ENCODE measurements around the gene ERBIN.
"Not testable (repeated sequence)": the region's sequence is repeated elsewhere in the genome, so short reads cannot be mapped to it uniquely, and the experiment has no call there.

Gene ERBIN

GRCh38 chr5:65969539-65970393 is 43.4 kb downstream of the ERBIN start:
- H3K9me3 ChIP-seq (replicated peaks; ENCODE audit: low read length), result no peaks in the 10 kb centered on the region
- H3K4me1 ChIP-seq (ENCODE audit: control insufficient read depth, insufficient read depth, low read length), result peaks cover 27% of the 10 kb centered on the region
- H3K9ac ChIP-seq (ENCODE audit: low read depth, low read length), result no peak overlapping the region
- H3K4me2 ChIP-seq (ENCODE audit: low read length), result peak overlapping the region; percentile 57
- peaks cover 4% of the 10 kb centered on the region for H3K36me3 ChIP-seq (ENCODE audit: insufficient read depth, low read length)
- H3K27me3 ChIP-seq (ENCODE audit: control insufficient read depth, insufficient read depth, low read length), result no peaks in the 10 kb centered on the region
- no peak overlapping the region for H3K4me3 ChIP-seq (ENCODE audit: low read length)

DNA sequence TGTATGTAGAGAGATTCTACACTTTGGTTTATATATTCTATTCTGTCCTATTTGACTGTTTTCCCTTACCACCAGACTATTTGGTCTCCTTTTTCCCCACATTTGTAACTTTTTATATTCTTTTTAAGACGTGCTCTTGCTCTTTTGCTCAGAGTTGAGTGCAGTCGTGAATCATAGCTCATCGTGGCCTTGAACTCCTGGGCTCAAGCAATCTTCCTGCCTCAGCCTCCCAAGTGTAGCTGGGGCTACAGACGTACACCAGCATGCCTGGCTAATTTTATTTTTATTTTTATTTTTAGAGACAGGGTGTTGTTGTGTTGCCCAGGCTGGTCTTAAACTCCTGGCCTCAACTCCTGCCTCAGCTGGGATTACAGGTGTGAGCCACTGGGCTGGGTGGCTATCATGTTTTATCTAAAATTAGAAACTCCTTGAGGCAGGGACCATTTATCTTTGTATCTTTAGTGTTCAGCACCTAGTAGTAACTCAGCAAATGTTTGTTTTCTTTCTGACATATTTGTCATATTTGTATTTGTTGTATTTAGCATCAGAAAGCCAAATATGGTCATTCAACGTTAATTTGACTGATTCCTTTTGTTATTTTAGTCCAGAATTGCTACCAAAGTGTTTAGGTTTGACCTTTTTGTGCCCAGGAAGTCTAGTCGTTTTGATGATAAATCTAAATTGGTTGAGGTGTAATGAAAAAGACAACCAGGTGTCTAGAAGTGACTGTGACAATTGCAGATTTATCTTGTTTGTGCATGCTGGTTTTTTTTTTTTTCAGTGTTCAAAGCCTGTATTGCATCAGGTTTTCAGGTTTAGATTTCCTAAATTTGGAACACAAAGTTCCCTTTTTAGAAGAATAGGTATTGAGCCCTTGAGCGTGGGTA is 44.3 kb downstream of the ERBIN start:
- Histone ChIP-seq H3K9me3 (replicated peaks; ENCODE audit: low read length) (no peaks in the 10 kb centered on the region), H3K36me3 (ENCODE audit: insufficient read depth, low read length) (peaks cover 4% of the 10 kb centered on the region), H3K4me2 (ENCODE audit: low read length) (peak overlapping the region; percentile 57), H3K4me1 (ENCODE audit: control insufficient read depth, insufficient read depth, low read length) (peaks cover 20% of the 10 kb centered on the region), H3K9ac (ENCODE audit: low read depth, low read length) (no peak overlapping the region), H3K27me3 (ENCODE audit: control insufficient read depth, insufficient read depth, low read length) (no peaks in the 10 kb centered on the region), H3K4me3 (ENCODE audit: low read length) (no peak overlapping the region)

GRCh38 chr5:65971643-65972042 is 45.3 kb downstream of the ERBIN start:
- H3K9me3 ChIP-seq (replicated peaks; ENCODE audit: low read length), result no peaks in the 10 kb centered on the region
- peaks cover 19% of the 10 kb centered on the region for H3K4me1 ChIP-seq (ENCODE audit: control insufficient read depth, insufficient read depth, low read length)
- H3K36me3 ChIP-seq (ENCODE audit: insufficient read depth, low read length), result peaks cover 4% of the 10 kb centered on the region
- no peak overlapping the region for H3K4me3 ChIP-seq (ENCODE audit: low read length)
- H3K4me2 ChIP-seq (ENCODE audit: low read length), result no peak overlapping the region
- H3K27me3 ChIP-seq (ENCODE audit: control insufficient read depth, insufficient read depth, low read length), result no peaks in the 10 kb centered on the region
- H3K9ac ChIP-seq (ENCODE audit: low read depth, low read length), result no peak overlapping the region

DNA sequence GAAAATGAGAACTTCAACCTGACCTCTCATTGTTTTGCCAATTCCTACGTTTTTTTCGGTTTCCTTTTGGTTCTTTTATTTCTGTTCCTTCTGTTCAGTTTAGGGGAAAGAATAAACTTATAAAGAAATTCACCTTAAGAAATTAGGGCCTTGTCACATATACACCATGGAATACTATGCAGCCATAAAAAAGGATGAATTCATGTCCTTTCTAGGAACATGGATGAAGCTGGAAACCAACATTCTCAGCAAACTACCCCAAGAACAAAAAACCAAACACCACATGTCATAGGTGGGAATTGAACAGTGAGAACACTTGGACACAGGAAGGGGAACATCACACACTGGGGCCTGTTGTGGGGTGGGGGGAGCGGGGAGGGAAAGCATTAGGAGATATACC is 46.5 kb downstream of the ERBIN start:
- peaks cover 19% of the 10 kb centered on the region for H3K4me1 ChIP-seq (ENCODE audit: control insufficient read depth, insufficient read depth, low read length)
- not testable (repeated sequence) for H3K4me2 ChIP-seq (ENCODE audit: low read length); H3K9me3 ChIP-seq (replicated peaks; ENCODE audit: low read length); H3K4me3 ChIP-seq (ENCODE audit: low read length); H3K9ac ChIP-seq (ENCODE audit: low read depth, low read length); H3K27me3 ChIP-seq (ENCODE audit: control insufficient read depth, insufficient read depth, low read length); H3K36me3 ChIP-seq (ENCODE audit: insufficient read depth, low read length)

DNA sequence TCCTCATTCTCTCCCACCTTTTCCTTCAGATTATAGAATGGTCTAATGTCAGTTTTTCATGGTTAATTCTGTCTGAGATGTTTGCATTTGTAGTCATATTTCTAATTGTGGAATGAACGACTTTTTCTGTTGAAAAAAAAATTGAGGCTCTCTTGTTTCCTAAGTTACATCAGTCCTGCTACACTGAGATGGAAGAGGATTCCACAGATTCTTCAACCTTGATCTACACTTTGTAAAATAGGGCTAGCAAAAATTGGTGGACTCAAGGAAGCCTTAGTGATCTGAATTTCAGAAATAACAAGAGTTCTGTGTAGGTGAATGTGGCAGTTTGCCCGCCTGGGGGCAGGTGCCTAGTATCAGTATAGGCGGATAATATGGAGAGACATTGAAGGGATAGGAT is 51.9 kb downstream of the ERBIN start:
- Histone ChIP-seq H3K4me2 (ENCODE audit: low read length) (no peak overlapping the region), H3K9ac (ENCODE audit: low read depth, low read length) (no peak overlapping the region), H3K4me3 (ENCODE audit: low read length) (no peak overlapping the region), H3K9me3 (replicated peaks; ENCODE audit: low read length) (no peaks in the 10 kb centered on the region), H3K27me3 (ENCODE audit: control insufficient read depth, insufficient read depth, low read length) (no peaks in the 10 kb centered on the region), H3K36me3 (ENCODE audit: insufficient read depth, low read length) (peaks cover 4% of the 10 kb centered on the region), H3K4me1 (ENCODE audit: control insufficient read depth, insufficient read depth, low read length) (peaks cover 11% of the 10 kb centered on the region)

DNA sequence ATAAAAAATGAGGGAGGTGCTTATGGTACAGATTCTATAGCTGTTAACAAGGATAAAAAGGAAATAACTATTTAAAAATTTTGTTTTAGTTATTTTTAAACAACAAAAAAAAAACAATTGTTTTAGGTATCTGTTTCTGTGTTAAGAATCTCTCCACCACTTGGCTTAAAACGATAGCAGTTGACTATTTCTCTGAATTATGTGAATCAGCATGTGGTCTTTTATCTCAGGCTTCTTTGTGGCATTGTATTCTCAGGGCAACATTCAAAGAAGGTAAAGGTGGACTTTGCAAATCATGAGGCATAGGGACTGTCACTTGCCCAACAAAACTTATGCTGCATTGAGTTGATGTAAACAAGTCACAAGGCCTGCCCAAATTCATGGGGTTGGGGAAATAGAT is 55.2 kb downstream of the ERBIN start:
- Histone ChIP-seq H3K27me3 (ENCODE audit: control insufficient read depth, insufficient read depth, low read length) (no peaks in the 10 kb centered on the region), H3K4me2 (ENCODE audit: low read length) (no peak overlapping the region), H3K4me3 (ENCODE audit: low read length) (no peak overlapping the region), H3K36me3 (ENCODE audit: insufficient read depth, low read length) (peaks cover 4% of the 10 kb centered on the region), H3K9me3 (replicated peaks; ENCODE audit: low read length) (no peaks in the 10 kb centered on the region), H3K9ac (ENCODE audit: low read depth, low read length) (no peak overlapping the region), H3K4me1 (ENCODE audit: control insufficient read depth, insufficient read depth, low read length) (peaks cover 24% of the 10 kb centered on the region)

- Histone ChIP-seq H3K9me3 (replicated peaks; ENCODE audit: low read length) (no peaks in the 10 kb centered on the region), H3K27me3 (ENCODE audit: control insufficient read depth, insufficient read depth, low read length) (no peaks in the 10 kb centered on the region), H3K9ac (ENCODE audit: low read depth, low read length) (no peak overlapping the region), H3K4me1 (ENCODE audit: control insufficient read depth, insufficient read depth, low read length) (peaks cover 30% of the 10 kb centered on the region), H3K4me3 (ENCODE audit: low read length) (no peak overlapping the region), H3K36me3 (ENCODE audit: insufficient read depth, low read length) (peaks cover 4% of the 10 kb centered on the region), H3K4me2 (ENCODE audit: low read length) (no peak overlapping the region)
Measured at GRCh38 chr5:65981969-65982619, 55.7 kb downstream of the ERBIN start.

DNA sequence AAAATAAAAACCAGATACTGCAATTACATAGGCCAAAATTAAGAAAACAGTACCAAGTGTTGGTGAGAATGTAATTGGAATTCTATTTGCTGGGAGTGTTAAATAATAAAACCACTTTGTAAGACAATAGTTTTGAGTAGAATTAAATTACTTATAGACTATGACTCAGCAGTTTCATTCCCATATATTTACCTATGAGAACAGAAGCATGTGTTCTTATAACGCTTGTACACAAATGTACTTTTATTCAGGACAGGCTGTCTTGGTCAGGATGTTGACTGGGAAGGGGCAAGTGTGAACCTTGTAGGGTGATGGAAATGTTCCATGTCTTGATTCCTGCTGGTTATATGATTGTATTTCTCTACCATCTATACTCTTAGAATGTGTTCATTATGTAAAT is 56.3 kb downstream of the ERBIN start:
- no peak overlapping the region for H3K9ac ChIP-seq (ENCODE audit: low read depth, low read length)
- H3K4me3 ChIP-seq (ENCODE audit: low read length), result no peak overlapping the region
- no peaks in the 10 kb centered on the region for H3K27me3 ChIP-seq (ENCODE audit: control insufficient read depth, insufficient read depth, low read length)
- H3K4me1 ChIP-seq (ENCODE audit: control insufficient read depth, insufficient read depth, low read length), result peaks cover 33% of the 10 kb centered on the region
- no peak overlapping the region for H3K4me2 ChIP-seq (ENCODE audit: low read length)
- no peaks in the 10 kb centered on the region for H3K9me3 ChIP-seq (replicated peaks; ENCODE audit: low read length)
- peaks cover 4% of the 10 kb centered on the region for H3K36me3 ChIP-seq (ENCODE audit: insufficient read depth, low read length)

DNA sequence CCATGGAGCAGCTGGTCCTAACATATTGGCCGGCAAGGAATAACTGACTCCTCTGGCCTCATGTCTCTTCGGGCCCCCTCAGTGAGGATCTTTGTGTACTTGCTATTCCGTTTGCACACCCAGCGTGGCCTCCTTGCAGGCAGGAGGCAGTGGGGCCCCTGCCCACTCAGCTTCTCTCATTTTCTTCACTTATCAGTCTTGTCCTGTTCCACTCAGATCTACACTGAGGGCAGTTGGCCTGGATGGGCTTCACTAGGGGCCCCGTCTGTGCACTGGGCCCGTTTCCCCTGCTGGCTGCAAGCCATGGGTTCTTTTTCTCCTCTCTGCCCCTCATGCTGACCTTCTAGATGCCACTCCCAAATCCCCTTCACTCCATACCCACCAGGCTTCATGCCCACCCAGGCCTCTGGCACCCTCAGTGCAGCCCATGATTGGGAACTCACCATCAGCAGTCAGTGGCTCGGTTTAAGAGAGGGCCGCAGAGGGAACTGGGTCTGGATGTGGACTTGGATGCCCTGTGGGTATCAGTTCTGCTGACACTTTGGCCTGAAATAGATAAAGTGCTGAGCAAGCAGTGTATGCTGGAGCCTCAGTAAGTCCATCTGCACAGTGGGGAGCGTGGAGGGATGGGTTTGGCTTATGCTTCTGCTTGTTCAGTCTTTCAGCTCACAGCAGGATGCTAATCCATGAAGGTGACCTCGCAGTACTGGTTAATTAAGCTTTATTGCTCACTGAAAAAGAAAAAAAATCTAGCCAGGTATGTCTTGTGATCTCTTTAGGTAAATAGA is 57.9 kb downstream of the ERBIN start:
- H3K4me3 ChIP-seq (ENCODE audit: low read length), result no peak overlapping the region
- H3K27me3 ChIP-seq (ENCODE audit: control insufficient read depth, insufficient read depth, low read length), result no peaks in the 10 kb centered on the region
- peaks cover 33% of the 10 kb centered on the region for H3K4me1 ChIP-seq (ENCODE audit: control insufficient read depth, insufficient read depth, low read length)
- H3K36me3 ChIP-seq (ENCODE audit: insufficient read depth, low read length), result peaks cover 5% of the 10 kb centered on the region
- H3K9me3 ChIP-seq (replicated peaks; ENCODE audit: low read length), result no peaks in the 10 kb centered on the region
- H3K4me2 ChIP-seq (ENCODE audit: low read length), result no peak overlapping the region
- no peak overlapping the region for H3K9ac ChIP-seq (ENCODE audit: low read depth, low read length)

- Histone ChIP-seq H3K9ac (ENCODE audit: low read depth, low read length) (no peak overlapping the region), H3K4me3 (ENCODE audit: low read length) (peak overlapping the region; percentile 37), H3K9me3 (replicated peaks; ENCODE audit: low read length) (no peaks in the 10 kb centered on the region), H3K4me1 (ENCODE audit: control insufficient read depth, insufficient read depth, low read length) (peaks cover 33% of the 10 kb centered on the region), H3K36me3 (ENCODE audit: insufficient read depth, low read length) (peaks cover 6% of the 10 kb centered on the region), H3K27me3 (ENCODE audit: control insufficient read depth, insufficient read depth, low read length) (no peaks in the 10 kb centered on the region), H3K4me2 (ENCODE audit: low read length) (peak overlapping the region; percentile 70)
Measured at GRCh38 chr5:65986050-65986451, 59.7 kb downstream of the ERBIN start.

DNA sequence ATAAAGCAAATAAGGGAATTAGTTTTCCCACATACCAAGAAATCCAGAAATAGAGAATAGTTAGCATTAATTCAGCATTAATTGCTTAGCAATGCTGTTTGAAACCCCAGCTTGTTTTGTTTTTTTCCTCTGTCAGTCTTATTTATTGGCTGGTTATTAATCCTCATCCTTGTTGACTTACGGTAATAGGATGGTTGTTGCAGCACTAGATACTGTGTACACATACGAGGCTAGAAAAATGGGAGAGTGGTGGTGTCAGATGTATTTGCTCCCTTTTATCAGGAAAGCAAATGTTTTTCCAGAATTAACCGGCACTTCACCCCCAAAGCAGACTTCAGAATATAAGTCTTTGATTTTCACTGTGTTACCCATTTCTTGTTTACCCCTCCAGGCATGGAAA is 60.4 kb downstream of the ERBIN start:
- Histone ChIP-seq H3K4me2 (ENCODE audit: low read length) (peak overlapping the region; percentile 70), H3K27me3 (ENCODE audit: control insufficient read depth, insufficient read depth, low read length) (no peaks in the 10 kb centered on the region), H3K36me3 (ENCODE audit: insufficient read depth, low read length) (peaks cover 6% of the 10 kb centered on the region), H3K4me1 (ENCODE audit: control insufficient read depth, insufficient read depth, low read length) (peaks cover 33% of the 10 kb centered on the region), H3K9me3 (replicated peaks; ENCODE audit: low read length) (no peaks in the 10 kb centered on the region), H3K4me3 (ENCODE audit: low read length) (no peak overlapping the region), H3K9ac (ENCODE audit: low read depth, low read length) (no peak overlapping the region)
